ENCODE results near the gene POLD2.

Gene POLD2

DNA sequence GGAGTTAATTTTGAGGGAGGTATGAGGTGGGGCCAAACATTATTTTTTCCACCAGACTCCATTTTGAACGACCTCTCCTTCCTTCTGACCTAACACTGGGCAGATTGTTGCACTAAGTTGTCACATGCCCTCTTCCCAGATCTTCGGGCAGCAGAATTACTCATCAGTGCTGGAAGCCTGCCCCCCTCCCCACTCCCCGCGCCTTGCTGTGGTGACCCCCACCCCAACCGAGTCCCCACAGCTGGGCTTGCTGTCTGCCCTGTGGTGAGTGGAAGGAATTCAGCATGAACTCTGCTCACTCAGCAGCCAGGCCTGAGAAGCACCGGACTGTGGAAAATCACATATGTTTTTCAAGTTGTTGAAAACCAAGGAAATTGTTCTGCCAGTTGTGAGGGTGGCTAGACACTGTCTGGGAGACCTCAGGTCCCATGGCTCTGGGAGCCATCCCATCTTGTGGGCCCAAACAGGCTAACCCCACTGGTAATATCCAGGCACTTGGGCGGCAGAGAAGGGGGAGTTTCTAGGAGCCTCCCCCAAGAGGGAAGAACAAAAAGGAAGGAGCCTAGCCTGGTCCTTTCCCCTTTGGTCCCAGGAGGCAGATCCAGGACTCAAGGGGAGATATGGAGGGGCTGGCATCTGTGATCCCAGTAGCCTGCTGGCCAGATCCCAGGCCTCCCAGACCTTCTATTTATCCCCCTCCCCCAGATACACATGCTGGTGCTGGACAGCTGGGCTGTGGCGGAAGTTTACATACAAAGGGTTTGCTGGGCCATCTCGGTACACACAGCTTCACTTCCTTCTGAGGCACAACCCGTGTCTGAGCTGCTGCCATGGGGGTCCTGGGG, 22.7 kb downstream of the POLD2 start:
- DNase-seq: no peak

DNA sequence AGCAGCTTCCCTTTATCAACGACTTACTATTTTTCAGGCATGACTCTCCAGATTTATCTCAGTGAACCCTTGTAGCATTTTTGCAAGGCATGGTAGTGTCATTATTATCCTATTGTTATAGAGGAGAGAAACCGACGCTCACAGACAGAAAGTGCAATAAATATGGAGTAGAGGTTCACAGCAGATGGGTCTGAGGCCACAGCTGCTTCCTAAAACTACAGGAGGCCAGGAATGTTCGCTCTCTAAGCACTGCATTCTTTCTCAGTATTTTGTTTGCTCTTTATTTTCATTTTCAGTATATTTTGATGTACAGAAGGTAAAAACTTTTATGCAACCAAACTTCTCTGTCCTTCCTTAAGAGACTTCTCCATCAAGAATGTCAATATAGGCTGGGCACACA, 23.7 kb downstream of the POLD2 start:
- DNase-seq: no peak

DNA sequence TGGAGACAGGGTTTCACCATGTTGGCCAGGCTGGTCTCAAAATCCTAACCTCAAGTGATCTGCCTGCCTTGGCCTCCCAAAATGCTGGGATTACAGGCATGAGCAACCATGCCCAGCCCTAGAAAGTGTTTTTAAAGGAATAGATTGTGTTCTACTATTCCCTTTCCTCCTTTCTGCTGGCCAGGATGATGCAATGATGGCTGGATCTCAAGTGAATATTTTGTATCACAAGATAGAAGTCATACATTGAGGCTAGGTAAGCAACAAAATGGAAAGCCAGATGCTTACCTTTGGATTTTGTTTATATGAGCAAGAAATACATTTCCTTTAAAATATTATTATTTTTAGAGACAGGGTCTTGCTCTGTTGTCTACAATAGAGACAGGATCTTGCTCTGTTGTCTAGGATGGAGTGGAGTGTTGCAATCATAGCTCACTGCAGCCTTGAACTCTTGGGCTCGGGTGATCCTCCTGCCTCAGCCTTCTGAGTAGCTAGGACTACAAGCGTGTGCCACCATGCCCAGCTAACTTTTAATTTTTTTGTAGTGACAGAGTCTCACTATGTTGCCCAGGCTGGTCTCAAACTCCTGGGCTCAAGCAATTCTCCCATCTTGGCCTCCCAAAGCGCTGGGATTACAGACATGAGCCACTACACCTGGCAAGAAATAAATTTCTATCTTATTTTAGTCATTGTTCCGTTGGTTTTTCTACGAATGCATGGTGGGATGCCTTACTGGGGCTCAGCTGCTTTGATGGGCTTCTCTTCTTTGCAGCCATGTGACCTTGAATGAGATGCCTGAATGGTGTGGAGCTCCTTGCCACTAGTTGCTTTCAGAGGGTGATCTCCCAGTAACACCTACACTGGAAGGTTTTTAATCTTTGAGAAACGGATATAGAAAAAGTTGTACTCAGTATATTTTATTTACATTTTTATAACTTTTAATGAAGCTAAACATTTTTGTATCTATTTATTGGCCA, 25.0 kb downstream of the POLD2 start:
- no peak for DNase-seq

DNA sequence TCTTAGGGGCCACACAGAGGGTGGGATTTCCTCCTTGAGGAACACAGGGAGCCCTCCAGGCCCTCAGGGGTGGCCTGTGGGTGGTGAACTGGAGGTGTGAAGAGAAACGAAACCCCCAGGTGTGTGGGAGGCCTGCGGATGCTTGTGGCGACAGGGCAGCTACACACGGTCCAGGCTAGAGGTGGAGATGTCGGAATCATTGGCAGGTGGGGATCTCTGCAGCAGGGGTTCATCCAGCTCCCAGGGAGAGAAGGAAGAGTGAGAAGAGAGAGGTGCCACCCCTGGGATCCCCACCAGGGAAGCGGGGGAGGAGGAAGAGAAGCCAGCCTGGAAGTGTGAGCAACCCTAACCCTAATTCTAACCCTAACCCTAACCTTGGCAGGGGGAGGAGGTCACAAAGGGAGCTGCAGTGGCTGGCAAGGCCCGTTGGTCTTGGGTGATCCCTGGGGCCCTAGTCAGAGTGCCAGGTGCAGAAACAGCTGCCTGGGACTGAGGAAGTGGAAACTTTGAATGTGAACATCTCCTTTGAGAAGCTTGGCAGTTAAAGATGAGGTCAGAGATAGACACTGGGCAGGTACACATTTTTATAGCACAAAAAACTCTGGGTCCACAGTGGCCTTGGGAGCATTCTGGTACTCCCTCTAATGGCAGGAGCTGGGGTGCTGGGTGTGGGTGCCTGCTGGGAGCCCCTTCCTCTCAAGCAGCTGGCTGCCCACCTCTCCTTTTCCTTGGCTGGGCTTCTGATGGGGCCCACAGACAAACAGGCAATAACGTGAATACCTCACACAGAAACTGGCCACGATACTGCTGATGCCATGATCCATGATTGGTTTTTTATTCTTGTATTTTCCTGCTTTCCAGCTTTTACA, 26.1 kb downstream of the POLD2 start:
- no peak for DNase-seq

DNA sequence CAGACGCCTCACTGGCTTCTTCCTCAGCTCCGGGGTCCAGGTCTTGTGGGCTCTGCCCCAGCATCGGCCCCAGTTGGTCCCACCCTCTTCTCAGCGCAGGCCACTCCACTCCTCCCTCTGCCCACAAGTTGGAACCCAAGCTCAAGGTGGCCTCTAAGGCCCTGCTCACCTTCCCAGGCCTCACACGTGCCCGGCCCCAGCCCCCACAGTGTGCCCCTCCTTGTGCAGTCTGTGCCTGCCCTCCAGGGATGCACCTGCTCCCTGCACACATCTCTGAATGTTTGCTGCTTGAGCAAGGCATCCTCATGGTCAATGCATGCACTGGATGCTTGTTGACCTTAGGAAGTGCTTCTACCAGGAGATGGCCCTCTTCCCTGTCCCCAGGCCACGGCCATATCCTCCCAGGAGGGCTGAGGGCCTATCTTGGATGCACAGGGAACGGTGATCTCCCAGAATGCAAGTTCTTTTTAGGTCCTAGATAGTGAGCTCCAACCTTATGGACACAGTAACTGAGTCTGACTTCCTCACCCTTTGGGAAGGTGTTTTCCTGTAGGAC, 26.9 kb downstream of the POLD2 start:
- DNase-seq: no peak

DNA sequence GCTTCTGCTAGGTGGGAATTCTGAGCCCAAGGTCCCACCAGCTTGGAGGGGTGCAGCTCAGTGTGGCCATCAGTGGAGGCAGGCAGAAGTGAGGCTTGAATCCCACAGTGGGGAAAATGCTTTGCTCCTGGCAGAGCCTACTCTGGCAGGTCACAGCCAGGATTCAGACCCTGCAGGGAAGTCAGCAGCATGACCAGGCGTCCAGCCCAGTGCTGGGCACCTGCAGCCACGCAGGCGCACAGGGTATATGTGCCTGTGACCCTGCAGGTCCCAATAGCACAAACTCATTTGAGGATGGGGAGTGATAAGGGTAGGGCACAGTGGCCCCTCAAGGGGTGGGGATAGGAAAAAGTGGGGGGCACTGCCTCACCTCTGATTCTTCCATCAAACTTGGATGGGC, 27.6 kb downstream of the POLD2 start:
- no peak for DNase-seq

DNA sequence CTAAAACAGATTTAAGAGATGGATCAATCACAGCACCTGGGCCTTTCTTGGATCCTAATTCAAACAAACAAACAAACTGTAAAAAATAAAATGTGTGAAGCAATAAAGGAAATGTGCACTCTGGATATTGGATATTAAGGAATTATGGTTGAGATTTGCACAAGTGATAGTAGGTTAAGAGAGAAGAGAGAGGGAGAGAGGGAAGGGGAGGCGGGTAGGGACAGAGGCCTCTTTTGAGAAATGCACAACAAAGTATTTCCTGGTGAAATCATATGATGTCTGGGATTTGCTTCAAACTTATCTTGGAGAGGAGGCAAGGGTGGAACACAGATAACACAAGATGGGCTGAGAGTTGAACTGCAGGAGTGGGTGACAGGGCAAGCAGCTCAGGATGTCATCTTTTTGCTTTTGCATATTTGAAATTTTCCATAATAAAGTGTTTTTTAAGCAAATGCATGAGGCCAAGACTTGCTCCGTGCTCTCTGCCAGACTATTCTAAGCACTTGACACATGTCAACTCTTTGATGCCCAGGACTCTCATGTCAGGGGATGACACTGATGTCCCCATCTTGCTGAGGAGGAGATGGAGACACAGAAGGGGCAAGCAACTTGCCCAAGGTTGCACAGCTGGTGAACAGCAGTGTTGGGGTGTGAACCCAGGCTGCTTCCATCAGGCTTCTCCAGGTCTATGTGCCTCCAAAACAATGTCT, 28.3 kb downstream of the POLD2 start:
- DNase-seq: no peak

DNA sequence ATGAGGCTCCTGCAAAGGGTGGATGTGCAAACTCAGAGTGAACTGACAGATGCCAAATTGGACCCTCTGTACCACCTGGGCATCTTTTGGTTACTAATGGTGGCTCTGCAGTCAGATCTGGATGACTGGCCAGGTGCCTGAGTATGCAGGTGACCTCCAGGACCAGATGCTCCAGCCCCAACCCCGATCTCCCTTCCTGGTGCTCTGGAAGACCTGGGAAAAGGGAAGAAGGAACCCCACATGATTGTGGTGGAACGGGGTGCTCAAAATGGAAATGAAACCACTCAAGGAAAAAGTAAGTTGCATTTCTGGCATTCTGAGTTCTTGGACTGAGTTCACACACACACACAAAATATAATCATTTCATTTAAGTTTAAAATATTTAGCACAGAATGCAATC, 29.0 kb downstream of the POLD2 start:
- no peak for DNase-seq

DNA sequence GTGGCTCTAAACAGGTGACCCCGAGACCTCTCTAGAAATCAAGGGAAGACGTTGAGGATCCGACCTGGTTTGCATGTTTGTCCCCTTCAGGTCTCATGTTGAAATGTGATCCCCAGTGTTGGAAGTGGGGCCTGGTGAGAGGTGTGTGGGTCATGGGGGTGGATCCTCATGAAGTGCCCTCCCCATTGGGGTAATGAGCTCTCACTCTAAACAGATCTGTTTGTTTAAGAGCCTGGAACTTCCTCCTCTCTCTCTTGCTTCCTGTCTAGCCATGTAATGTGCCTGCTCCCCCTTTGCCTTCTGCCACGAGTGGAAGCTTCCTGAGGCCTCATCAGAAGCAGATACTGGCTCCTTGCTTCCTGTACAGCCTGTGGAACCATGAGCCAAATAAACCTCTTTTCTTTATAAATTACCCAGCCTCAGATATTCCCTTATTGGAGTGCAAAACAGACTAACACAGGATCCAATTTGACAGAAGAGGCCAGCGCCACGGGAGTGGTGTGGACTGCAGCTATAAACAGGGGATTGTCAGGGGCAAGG, 30.2 kb downstream of the POLD2 start:
- no peak for DNase-seq

DNA sequence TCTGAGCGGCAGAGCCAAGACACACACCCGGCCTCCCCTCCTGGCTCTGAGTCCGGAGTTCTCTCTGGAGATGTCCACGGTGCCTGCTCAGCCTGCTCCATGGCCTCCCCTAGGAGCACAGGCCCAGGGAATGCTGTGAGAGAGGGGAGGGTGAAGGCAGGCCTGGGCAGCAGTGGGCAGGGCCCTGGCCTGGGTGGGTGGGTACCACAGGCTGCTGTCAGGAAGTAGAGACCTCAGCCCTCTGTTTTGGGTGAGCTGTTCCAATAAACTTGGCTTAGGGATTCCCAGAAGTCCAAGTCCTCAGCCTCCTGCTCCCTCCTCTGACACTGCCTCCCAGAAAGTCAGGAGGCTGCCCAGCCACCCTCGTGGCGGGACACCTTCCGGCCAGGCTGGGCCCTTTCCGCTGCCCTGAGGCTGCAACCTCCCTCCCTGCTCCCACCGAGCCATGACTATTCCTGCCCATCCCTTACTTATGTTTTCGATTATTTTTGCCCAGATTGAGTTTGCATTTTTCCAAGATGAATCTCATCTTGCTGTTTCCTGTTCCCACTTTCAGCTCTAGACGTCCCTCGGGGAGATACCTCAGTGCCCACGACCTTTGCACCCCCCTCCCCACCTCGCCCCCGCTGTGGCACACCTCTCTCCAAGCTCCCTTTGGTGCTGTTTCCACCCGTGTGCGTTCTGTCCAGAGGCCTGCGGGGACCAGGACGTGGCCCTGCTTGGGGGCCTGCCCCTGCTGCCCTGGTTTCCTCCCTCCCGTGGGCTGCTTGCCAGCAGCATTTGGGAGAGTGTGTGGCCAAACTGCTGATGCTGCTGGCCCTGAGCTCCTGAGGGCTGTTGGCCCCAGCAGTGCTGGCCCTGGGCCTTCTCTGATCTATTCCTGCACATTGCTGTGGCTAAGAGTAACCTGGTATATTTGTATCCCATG, 35.2 kb downstream of the POLD2 start:
- DNase-seq: no peak

DNA sequence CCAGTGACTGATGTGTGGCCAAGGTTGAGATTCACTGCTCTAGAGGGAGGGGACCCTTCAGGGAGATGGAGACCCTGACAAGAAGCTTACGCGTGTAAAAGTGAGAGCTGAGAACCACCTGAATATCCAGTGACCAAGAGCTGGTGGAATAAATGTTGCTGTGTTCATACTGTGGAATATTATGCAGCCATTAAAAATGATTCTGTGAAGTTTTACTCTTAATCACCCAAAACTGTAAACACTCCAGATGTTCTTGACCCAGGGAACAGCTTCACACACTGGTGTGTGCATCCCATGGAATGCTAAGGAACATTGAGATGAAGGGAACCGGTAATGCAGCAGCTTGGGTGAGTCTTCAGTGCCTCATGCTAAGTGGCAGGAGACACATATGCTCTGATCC, 36.7 kb downstream of the POLD2 start:
- DNase-seq: no peak

DNA sequence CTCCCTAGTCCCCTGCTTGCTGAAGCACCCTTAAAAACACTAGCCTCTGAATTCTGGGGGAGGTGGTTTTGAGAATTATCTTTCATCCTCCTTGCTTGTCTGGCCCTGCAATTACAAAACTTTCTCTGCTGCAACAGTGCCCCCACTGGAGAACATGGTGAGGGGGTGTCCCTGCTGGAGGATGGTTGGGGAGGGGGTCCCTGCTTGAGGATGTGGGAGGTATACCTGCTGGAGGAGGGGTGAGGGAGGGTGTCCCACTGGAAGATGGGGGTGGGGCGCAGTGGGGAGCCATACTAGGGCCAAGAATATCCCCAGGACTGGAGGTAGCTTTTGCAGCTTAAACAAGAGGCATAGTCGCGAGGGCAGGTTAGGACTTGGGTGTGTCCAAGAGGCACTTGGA, 37.8 kb downstream of the POLD2 start:
- no peak for DNase-seq

DNA sequence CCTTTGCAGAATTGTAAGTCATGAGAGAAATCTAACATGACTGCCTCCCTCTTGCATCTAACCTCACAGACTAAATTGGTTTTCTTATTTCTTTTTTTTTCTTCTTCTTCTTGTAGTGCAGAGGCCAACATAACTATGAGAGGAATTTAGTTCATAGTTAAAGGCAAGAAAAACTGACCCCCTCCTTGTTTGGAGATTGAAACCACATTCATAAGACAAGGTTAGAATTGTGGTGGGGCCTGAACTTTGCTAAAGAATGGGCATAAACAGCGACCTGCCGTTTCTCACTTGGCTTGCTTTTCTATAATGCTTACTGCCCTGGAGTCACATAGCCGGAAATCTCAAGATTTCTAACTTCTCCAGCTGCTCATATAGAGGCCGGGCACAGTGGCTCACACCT, 38.6 kb downstream of the POLD2 start:
- DNase-seq: no peak

DNA sequence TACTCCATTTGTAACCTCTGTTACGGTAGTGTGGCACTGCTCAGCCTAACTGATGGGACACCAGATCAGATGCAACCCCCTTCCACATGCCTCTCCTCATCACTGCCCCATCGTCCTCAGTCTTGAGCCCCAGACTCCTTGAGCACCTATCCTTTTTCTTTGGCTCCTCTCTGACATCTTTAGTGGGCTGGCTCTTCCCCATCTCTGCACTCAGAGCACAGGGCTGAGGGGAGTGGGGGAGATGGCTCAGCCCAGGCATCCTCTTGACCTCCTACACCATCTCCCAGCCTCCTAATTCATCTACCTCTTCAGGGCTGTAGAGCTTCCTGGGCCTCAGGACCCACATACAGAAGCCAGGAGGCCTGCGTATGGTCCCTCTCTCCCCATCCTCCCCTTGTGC, 39.6 kb downstream of the POLD2 start:
- DNase-seq: no peak

DNA sequence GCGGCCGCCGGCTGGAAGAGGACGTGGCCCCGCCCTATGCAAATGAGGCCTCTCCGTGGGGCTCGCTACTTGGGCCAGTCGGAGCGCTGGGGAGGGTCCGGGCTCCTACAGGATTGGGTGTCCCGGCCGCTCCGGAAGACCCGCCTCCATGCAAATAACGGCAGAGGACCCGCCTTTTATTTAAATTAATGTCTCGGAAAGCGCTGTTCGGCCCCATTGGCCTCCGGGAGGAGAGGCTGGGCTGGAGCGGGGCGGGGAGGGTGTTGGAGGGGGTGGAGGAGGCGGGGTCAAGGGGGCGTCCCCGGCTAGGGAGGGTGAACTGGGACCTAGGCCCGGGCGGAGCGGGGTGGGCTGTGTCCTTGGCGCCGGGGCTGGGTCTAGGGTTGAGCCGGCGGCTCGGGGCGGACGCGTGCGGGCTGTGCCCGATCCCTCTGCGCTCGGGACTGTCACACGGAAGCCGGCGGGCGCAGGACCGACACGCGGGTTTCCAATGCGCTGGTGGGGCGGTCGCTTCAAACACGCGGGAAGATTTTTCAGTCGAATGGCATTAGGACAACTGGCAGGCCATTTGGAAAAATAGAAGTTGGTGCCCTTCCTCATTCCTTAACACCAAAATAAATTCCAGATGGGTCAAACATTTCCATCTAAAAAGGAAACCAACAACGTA, 40.7 kb downstream of the POLD2 start:
- DNase-seq: peak; percentile 99

DNA sequence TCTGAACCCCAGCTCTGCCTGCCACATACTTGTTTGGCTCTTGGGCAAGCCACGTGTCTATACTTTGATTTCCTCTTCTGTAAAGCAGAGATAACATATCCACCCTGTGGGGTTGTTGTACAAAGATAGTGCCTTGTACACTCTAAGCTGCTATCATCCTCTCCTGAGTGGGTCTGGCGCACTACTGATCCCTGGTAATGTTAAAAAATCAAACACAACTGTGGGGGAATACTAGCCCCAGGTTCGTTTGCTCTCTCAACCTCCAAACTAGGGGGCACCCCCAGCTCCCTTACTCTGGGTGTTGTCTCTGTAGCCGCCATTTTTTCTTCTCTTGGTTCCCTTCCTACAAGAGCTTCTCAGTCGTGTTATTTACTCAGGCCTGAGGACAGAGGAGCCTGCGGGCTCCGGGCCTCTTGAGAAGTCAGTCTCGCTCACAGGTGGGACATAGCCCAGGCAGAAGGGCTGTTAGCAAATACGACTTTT, 42.0 kb downstream of the POLD2 start:
- DNase-seq: no peak

DNA sequence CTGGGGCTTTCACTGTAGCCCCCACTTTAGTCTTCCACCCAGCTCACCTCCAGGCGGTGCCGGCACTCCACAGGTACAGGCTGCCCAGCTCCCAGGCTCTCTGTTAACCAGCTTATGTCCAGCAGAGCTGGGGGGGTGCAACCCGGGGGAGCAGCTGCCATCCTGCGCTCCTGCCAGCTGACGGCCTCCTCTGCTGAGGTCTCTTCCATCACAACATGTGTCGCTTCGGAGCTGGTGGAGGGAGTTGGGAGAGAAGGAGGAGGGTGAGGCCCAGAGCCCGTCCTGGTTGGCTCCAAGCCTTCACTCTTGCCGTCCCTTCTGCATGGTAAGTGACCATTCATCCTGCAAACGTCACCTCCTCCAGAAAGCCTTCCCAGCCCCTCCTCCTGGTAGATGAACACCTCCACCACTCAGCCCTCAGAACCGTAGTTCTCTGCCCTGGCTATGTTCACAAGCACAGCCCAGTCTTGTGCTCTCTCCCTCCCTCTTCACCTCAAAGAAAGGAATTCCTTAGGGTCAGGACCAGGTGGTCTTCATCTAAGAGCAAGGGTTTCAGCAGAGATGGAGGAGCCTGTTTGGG, 42.6 kb downstream of the POLD2 start:
- no peak for DNase-seq

DNA sequence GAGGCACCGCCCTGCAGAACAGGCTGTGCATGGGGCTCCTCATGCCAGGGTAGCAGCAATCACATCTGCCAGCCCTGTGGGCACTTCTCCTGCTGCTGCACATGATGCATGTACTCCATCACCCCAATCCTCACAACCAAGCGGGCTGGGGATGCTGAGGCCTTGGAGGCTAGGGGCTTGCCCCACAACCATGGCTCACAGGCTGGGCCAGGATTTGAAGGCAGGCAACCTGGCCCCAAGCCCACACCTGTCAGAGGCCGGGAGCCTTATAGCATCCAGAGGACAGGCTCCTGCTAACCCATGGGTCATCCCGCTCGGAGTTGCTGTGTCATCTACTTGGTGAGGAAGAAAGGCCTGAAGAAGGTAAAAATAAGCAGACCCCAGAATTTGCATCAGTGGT, 43.2 kb downstream of the POLD2 start:
- no peak for DNase-seq

DNA sequence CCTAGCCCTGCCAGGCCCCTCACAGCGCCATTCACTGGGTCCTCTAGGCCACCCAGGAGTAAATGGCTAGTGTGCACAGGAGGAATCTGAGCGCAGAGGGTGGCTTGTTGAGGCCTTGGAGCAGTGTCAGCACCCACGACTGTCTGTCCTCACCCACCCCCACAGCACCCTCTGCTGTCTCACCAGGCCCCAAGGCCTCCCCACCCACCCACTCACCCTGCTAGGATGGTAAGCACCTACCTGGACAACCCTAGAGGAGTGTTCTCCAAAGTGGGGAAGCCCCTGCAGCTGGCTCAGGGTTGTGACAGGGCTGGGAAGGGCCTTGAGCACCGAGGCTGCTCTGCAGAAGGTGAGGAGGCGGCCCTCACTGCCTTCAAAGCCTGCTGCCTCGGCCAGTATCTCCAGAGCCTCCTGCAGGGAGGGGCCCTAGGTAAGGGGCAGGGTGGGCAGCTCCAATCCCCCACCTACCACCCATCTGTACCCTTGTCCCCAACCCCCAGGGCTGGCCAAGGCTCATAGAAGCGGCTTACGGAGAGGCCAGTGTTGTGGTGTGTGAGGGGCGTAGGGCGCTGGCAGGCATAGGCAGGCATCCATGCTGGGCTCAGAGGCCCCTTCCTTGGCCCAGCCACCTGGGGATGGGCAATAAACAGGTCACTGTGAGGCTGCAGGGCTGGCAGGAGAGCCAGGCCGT, 43.9 kb downstream of the POLD2 start:
- no peak for DNase-seq

All from NCI-H1105 treated with DMSO at 0.1 percent for 48 hours (cell line).